ELR (cell line): ENCODE results near the gene NMRK2.

ENCODE experiments used
- DNase-seq: peaks from one replicate; pipeline ENCODE4 v3.0.0-alpha.2; 2015; ENCODE audit warnings: low read depth

Gene NMRK2

DNA sequence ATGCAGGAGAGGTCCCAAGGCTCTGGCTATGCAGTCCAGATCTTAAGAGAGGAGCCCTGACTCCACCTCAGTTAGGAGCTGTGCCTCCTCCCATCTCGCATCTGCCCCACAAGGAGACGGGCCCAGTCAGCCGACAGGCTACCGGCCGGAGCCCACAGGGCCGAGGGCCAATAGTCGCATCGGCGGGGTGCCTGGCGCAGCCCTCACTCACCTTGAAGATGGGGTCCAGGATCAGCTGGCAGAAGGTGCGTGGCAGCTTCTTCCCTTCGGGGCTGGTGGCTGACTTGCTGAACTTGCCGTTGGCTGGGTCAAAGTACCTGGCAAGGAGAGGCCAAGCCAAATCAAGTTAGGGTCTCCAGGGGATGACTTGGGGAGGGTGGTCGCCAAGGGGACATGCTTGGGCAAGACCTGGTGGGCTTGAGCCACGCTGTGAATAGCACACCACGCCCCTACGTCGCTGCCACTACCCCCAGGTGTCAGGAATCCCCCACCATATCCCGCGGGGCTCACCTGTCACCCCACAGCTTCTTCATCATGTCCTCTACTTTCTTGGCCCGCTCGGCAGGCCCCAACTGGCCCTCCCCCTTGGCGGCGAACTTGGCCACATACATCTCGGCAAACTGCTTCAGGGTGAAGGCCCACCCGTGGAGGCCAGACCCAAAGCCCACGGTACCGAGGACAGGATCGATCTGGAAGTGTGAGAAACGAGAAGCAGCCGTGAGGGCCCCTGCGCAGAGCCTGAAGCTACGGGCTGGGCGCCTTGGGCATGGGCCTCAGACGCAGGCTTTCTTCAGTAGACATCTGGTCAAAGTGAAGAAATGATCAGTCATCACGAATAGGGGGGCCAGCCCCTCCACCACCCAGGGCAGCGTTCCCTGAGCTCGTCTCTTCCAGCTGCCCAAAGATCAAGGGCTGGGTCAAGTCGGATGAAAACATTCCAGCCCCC lies 49.1 kb downstream of the NMRK2 start:
- DNase-seq, result no peak

DNA sequence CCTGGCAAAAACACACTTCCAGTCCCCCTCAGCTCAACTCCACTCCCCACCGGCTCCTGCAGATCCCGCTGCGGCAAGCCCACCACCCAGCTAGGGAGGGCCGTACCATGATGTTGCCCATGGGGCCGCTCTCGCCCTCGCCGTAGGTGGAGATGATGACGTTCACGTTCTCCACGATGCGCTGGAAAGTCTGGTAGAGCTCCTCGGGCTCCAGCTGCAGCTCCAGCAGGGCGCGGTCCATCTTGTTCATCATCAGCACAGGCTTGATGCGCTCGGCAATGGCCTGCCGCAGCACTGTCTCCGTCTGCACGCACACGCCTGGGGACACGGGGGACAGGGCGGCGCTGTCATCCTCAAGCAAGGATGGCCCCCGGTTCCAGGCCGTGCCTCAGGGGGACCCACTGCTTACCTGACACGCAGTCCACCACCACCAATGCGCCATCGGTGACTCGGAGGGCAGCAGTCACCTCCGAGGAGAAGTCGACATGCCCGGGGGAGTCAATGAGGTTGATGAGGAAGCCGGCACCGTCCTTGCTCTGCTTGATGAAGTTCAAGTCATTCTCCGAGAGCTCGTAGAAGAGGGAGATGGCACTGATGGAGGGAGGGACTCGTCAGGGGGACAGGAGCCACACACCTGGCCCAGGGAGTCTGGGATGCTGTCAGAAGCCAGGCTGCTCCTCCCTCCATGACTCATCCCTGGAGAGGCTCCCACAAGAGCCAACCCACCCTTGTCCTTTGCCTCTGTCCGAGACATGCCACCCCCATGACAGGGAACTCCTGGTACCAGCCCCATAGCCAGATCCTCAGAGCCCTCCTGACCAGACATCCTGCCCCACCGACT lies 50.1 kb downstream of the NMRK2 start:
- peak; percentile 88 for DNase-seq

DNA sequence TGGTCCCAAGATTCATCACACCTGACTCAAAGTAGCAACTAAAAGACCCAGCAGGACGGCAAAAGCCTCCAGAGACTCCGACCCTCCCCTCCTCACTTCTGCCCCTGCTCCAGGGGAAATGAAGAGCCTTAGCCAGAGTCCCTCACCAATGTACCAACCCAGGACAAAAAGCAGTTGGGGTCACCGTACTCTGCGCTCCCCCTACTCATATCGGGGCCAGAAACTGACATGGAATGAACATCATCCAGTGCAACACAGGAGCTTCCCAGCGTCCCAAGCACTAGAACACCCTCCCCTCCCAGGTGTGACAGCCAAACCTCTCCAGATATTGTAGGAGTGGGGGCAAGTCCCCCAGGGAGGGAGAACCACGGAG lies 50.7 kb downstream of the NMRK2 start:
- DNase-seq, result no peak

DNA sequence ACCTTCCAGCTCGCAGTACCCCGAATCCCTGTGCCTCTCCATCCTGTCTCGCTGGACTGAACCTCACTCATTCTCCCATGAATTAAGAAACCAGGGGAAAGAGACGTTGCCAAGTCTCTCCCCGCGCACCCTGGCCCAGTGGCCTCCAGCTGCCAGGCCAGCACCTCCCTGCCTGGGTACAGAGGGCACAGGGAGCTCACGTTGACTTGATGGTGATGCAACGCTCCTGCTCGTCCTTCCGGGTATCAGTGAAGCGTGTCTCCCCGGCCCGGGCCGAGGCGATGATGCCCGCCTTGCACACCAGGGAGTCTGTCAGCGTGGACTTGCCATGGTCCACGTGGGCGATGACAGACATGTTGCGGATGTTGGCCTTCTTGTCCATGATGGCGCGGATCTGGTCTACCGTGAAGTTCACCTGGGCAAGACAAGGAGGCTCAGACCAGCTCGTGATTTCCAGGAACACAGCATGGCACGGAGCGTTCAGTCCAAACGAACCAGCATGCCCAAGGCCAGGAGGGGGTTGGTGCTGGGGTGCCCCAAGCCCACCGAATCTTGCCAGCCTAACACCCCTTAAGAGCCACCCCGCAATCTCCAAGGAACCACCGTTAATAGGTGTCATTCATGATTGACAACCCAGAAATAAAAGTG lies 51.2 kb downstream of the NMRK2 start:
- DNase-seq, result peak; percentile 58

DNA sequence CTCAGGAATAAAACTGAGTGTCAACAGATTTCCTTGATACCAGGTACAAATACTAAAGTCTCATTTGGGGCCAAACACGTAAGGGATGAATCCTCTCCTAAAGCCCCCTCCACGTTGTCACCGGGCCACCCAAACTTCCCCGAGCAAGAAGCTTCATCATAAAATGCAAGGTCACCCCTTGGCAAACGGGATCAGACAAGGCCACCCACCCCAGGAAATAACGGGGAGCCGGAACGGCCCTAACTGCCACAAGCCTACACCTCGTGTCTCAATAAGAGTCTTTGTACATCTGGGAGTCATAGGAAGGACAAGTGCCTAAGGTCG lies 51.7 kb downstream of the NMRK2 start:
- no peak for DNase-seq

DNA sequence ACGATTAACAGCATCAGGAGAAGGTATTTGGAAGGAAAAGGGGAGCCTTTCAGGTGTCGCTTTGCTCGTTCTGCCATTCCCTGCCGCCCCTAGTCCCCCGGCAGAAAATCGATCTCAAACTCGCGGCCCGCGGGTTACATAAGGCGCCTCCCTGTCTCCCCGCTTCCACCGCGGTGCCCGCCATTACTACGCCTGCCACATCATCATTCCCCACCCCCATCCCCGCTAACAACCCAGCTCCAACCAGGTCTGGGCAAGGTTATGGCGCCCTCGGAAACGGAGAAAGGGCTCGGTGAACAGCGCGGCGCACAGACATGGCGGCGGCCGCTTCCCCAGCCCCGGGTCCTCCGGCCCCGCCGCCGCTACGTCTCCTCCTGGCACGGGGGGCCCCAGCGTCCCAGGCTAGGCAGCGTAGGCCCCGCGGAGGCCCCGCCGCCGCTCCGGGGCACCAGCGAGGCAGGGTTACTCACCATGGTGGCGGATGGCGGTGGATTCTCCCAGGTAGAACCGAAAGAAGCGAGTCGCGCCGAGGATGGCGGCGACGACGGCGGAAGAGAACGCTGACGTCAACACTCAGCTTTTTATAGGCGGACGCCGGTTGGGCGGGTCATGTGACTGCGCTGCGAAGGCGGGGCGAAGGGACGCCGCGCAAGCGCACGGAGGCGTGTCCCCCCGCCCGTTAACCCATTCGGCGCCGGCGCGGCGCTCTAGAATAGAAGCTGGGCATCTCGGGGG lies 52.2 kb downstream of the NMRK2 start, which contains the start of gene EEF2:
EEF2 (minus strand) TSS at position 556 of the 735 bp plus-strand sequence; CDS start at position 473, 83 bp downstream.
- DNase-seq, result peak; percentile 91

DNA sequence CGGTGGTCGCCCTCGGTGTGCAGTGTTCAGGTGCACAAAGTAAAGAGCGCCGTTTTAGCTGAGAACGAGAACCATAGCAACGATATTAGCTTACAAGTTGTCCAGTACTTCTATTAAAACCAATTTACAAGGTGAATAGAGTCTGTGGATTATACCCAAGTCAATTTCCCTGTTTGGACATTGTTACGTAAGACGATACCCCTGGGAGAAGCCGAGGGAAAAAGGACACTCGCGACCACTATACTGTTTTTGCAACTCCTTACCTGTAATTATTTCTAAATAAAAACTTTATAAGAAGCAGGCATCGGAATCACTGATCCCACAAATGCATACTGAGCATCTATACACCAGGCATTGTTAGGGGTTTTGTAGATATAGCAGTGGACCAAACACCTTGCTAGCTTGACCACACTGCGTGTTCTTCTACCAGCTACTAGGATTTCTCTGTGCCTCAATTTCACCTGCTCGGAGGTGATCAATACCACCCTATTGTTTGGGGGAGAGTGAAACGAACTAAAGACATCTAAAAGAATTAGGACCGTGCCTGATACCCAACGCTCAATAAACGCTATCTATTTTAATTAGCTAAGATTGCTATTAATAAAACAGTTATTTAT lies 52.9 kb downstream of the NMRK2 start:
- DNase-seq, result no peak

DNA sequence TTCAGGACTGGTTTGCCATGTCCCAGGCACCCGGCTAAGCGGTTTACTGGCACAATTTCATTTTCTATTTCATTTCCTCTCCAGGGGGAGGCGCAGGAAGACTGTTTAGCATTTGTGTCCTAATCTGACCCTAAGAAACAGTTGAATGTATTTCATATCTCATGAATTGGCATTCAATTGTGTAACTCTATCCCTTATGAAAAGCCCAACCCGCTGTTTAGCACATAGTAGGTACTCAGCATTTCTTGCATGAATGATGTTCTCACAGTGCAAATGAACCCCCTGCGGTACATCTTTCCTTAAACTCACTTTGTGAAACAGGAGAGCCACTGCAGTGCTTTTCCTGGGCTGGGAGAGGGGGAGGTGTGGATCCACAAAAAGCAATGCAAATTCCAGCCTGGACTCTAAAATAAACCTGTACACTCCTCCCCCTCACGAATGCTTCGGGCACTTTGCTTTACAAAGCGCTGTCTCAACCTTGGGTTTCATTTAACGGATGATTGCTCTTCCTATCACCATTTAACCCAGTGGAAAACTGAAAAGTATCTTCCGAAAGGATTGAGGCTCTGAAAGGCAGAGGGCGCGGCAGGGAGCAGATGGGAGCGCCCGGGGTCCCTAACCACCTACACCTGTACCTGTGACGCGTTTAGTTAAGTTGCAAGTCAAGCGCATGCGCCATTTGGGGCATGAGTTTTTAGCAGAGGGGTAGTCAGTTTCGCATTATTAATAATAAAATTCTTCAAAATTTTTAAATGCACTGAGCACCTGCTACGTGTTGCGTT lies 53.6 kb downstream of the NMRK2 start:
- peak; percentile 89 for DNase-seq

DNA sequence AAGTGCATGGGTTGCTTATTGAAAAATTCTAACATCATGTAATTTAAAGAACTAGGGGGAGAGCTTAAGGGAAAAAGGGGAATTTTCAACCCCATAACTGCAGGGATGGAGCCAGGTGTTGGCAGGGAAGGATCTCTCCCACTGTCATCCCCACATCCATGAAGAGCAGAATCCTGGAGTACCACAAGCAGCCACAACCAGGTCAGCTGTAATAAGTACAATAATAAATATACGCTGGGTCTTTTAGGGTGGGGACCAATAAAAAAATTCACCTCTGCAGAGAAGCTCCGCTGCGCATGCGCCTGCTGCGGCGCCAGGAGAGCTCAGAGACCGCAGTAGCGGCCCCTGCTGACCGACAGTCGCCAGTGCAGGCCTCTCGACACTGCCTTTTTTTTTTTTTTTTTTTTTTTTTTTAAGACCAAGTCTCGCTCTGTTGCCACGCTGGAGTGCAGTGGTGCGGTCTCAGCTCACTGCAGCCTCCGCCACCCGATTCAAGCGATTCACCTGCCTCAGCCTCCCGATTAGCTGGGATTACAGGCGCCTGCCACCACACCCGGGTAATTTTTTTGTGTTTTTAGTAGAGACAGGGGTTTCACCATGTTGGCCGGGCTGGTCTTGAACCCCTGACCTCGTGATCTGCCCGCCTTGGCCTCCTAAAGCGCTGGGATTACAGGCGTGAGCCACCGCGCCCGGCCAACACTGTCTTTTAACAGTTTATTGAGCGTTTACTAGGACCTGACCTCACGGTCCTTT lies 54.9 kb downstream of the NMRK2 start:
- DNase-seq, result peak; percentile 88

DNA sequence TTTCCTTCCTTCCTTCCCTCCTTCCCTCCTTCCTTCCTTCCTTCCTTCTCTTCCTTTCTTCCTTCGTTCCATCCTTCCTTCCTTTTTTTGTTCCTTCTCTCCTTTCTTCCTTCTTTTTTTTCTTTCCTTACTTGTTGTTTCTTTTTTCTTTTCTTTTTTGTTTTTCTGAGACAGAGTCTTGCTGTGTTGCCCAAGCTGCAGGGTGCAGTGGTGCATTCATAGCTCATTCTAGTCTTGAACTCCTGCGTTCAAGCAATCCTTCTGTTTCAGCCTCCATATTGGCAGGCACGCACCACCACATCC lies 57.9 kb downstream of the NMRK2 start:
- no peak for DNase-seq
